Neural cell (in vitro differentiated cells): Measurements from ENCODE around the gene EIF4G3.

Source experiments
- POLR2AphosphoS5 ChIP-seq: IDR thresholded peaks from 2 replicates; pipeline ENCODE4 v1.6.1; 2012
- SMC3 ChIP-seq: fragments of 450-650 bp; conservative IDR thresholded peaks from 2 replicates; pipeline ENCODE4 v1.6.1; 2014; ENCODE audit warnings: antibody characterized with exemption, mild to moderate bottlenecking, moderate library complexity; ENCODE audit not compliant: poor library complexity
- TF ChIP-seq, protein P1 (sequence below): IDR thresholded peaks from 2 replicates; pipeline ENCODE4 v1.6.1; 2012; ENCODE audit warnings: borderline replicate concordance
- TF ChIP-seq, protein P2 (sequence below): fragments of 450-650 bp; IDR thresholded peaks from 2 replicates; pipeline ENCODE4 v1.5.1; 2014; ENCODE audit warnings: antibody characterized with exemption, mild to moderate bottlenecking, moderate library complexity; ENCODE audit not compliant: poor library complexity, severe bottlenecking

DNA sequence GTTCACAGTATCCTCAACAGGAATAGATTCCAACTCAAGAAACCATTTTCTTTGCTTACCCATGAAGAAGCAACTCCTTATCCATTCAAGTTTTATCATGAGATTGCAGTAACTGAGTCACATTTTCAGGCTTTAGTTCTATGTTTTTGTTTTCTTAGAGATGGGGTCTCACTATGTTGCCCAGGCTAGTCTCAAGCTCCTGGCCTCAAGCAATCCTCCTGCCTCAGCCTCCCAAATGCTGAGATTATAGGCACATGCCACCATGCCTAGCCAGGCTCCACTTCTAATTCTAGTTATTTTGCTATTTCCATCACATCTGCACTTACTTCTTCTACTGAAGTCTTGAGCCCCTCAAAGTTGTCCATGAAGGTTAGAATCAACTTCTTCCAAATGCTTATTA lies 246.3 kb downstream of the EIF4G3 start:
- TF ChIP-seq, protein P1, sequence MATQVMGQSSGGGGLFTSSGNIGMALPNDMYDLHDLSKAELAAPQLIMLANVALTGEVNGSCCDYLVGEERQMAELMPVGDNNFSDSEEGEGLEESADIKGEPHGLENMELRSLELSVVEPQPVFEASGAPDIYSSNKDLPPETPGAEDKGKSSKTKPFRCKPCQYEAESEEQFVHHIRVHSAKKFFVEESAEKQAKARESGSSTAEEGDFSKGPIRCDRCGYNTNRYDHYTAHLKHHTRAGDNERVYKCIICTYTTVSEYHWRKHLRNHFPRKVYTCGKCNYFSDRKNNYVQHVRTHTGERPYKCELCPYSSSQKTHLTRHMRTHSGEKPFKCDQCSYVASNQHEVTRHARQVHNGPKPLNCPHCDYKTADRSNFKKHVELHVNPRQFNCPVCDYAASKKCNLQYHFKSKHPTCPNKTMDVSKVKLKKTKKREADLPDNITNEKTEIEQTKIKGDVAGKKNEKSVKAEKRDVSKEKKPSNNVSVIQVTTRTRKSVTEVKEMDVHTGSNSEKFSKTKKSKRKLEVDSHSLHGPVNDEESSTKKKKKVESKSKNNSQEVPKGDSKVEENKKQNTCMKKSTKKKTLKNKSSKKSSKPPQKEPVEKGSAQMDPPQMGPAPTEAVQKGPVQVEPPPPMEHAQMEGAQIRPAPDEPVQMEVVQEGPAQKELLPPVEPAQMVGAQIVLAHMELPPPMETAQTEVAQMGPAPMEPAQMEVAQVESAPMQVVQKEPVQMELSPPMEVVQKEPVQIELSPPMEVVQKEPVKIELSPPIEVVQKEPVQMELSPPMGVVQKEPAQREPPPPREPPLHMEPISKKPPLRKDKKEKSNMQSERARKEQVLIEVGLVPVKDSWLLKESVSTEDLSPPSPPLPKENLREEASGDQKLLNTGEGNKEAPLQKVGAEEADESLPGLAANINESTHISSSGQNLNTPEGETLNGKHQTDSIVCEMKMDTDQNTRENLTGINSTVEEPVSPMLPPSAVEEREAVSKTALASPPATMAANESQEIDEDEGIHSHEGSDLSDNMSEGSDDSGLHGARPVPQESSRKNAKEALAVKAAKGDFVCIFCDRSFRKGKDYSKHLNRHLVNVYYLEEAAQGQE = no peak
- TF ChIP-seq, protein P2, sequence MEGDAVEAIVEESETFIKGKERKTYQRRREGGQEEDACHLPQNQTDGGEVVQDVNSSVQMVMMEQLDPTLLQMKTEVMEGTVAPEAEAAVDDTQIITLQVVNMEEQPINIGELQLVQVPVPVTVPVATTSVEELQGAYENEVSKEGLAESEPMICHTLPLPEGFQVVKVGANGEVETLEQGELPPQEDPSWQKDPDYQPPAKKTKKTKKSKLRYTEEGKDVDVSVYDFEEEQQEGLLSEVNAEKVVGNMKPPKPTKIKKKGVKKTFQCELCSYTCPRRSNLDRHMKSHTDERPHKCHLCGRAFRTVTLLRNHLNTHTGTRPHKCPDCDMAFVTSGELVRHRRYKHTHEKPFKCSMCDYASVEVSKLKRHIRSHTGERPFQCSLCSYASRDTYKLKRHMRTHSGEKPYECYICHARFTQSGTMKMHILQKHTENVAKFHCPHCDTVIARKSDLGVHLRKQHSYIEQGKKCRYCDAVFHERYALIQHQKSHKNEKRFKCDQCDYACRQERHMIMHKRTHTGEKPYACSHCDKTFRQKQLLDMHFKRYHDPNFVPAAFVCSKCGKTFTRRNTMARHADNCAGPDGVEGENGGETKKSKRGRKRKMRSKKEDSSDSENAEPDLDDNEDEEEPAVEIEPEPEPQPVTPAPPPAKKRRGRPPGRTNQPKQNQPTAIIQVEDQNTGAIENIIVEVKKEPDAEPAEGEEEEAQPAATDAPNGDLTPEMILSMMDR = no peak
- no peak for TF ChIP-seq SMC3
- no peak for TF ChIP-seq POLR2AphosphoS5
